C4-2B (cell line): ENCODE measurements around the gene FBF1.

ENCODE experiments used
- ZFX ChIP-seq: fragments of 450-650 bp; IDR thresholded peaks from 2 replicates; pipeline ENCODE4 v1.6.1; 2017
- TF ChIP-seq, protein P1 (sequence below): fragments of 450-650 bp; conservative IDR thresholded peaks from 2 replicates; pipeline ENCODE4 v1.5.1; 2017; ENCODE audit warnings: mild to moderate bottlenecking

DNA sequence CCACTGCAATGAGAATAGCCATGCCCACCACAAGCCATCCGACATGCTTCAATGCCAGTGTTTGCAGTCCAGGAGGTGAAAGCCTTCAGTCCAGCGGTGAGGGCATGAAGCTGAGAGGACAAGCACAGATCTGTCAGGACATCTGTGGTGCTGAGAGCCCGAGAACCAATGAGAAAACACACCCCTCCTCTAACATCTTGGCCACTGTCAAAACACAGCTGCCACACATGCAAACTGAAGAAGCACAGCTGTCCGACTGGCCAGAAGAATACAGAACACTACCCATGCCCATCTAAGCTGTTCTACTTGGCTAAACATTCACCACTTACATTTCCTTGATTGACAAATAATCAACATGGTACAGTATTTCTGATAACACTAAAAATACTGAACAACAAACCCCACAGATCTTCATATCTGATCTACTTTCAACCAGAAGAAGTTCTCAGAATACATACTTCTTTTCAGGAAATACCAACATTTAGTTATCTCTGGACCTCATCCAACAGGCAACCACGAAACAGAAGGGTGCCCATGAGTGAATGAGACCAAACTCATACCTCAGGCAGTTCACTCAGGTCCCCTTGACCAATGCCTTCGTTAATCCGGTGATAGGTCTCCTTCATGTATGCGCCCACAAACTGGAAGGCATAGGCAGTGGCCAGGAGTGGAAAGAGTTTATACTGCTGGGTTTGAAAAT lies 10.2 kb upstream of the FBF1 start:
- TF ChIP-seq, protein P1, sequence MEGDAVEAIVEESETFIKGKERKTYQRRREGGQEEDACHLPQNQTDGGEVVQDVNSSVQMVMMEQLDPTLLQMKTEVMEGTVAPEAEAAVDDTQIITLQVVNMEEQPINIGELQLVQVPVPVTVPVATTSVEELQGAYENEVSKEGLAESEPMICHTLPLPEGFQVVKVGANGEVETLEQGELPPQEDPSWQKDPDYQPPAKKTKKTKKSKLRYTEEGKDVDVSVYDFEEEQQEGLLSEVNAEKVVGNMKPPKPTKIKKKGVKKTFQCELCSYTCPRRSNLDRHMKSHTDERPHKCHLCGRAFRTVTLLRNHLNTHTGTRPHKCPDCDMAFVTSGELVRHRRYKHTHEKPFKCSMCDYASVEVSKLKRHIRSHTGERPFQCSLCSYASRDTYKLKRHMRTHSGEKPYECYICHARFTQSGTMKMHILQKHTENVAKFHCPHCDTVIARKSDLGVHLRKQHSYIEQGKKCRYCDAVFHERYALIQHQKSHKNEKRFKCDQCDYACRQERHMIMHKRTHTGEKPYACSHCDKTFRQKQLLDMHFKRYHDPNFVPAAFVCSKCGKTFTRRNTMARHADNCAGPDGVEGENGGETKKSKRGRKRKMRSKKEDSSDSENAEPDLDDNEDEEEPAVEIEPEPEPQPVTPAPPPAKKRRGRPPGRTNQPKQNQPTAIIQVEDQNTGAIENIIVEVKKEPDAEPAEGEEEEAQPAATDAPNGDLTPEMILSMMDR, result no peak
- TF ChIP-seq ZFX, result no peak
